ENCODE data around the gene TNNT3. TPM values are rescaled to one million over a fixed set of nuclear protein-coding genes. Genes with fewer than 3 reads are reported as not detected.

Gene TNNT3
- total RNA-seq, 1 experiment from 2014 or later = not detected

GRCh38 chr11:1887451-1888346 is 31.8 kb upstream of the TNNT3 start:
- Histone ChIP-seq H3K4me1 (replicated peaks; ENCODE audit: insufficient read depth) (no peaks in the 10 kb centered on the region), H3K4me2 (no peak overlapping the region), H4K20me1 (ENCODE audit: insufficient read depth) (no peaks in the 10 kb centered on the region), H3K36me3 (ENCODE audit: low read depth) (no peaks in the 10 kb centered on the region), H2AFZ (no peak overlapping the region), H3K27ac (no peak overlapping the region), H3K9me2 (ENCODE audit: insufficient read depth) (no peaks in the 10 kb centered on the region), H3K9me3 (ENCODE audit: insufficient read depth, low read depth) (no peaks in the 10 kb centered on the region), H3K27me3 (ENCODE audit: insufficient read depth, low read depth) (peaks cover 54% of the 10 kb centered on the region), H3K4me3 (no peak overlapping the region), H3F3A (ENCODE audit: insufficient read depth, low read depth) (no peaks in the 10 kb centered on the region), H3K79me2 (ENCODE audit: low read depth) (no peaks in the 10 kb centered on the region)
- ChIA-PET POLR2A (ENCODE audit: unreplicated experiment) (no interaction called here), CTCF (no interaction called here)
- BruUV-seq (replicated peaks) = no TSS peak
- intact Hi-C loops (cut with micrococcal nuclease; ENCODE audit: unreplicated experiment) = no loop called here
- no peak for DNase-seq
- TF ChIP-seq, protein P1, sequence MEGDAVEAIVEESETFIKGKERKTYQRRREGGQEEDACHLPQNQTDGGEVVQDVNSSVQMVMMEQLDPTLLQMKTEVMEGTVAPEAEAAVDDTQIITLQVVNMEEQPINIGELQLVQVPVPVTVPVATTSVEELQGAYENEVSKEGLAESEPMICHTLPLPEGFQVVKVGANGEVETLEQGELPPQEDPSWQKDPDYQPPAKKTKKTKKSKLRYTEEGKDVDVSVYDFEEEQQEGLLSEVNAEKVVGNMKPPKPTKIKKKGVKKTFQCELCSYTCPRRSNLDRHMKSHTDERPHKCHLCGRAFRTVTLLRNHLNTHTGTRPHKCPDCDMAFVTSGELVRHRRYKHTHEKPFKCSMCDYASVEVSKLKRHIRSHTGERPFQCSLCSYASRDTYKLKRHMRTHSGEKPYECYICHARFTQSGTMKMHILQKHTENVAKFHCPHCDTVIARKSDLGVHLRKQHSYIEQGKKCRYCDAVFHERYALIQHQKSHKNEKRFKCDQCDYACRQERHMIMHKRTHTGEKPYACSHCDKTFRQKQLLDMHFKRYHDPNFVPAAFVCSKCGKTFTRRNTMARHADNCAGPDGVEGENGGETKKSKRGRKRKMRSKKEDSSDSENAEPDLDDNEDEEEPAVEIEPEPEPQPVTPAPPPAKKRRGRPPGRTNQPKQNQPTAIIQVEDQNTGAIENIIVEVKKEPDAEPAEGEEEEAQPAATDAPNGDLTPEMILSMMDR (conservative IDR thresholded peaks at IDR 0.05) = no peak
- TF ChIP-seq EZH2 (IDR thresholded peaks at IDR 0.05; ENCODE audit: low read depth) = no peak

GRCh38 chr11:1888347-1888753 is 31.2 kb upstream of the TNNT3 start:
- BruUV-seq (replicated peaks) = no TSS peak
- ChIA-PET CTCF (no interaction called here), POLR2A (ENCODE audit: unreplicated experiment) (no interaction called here)
- no peak for DNase-seq
- Histone ChIP-seq H3K4me3 (no peak overlapping the region), H2AFZ (no peak overlapping the region), H3K9me2 (ENCODE audit: insufficient read depth) (no peaks in the 10 kb centered on the region), H3F3A (ENCODE audit: insufficient read depth, low read depth) (no peaks in the 10 kb centered on the region), H3K36me3 (ENCODE audit: low read depth) (no peaks in the 10 kb centered on the region), H3K4me1 (replicated peaks; ENCODE audit: insufficient read depth) (no peaks in the 10 kb centered on the region), H3K79me2 (ENCODE audit: low read depth) (no peaks in the 10 kb centered on the region), H3K27me3 (ENCODE audit: insufficient read depth, low read depth) (peaks cover 54% of the 10 kb centered on the region), H3K9me3 (ENCODE audit: insufficient read depth, low read depth) (no peaks in the 10 kb centered on the region), H3K4me2 (no peak overlapping the region), H4K20me1 (ENCODE audit: insufficient read depth) (no peaks in the 10 kb centered on the region), H3K27ac (no peak overlapping the region)
- TF ChIP-seq, protein P1 (conservative IDR thresholded peaks at IDR 0.05) = no peak
- no peak for TF ChIP-seq EZH2 (IDR thresholded peaks at IDR 0.05; ENCODE audit: low read depth)
- intact Hi-C loops (cut with micrococcal nuclease; ENCODE audit: unreplicated experiment) = no loop called here

DNA sequence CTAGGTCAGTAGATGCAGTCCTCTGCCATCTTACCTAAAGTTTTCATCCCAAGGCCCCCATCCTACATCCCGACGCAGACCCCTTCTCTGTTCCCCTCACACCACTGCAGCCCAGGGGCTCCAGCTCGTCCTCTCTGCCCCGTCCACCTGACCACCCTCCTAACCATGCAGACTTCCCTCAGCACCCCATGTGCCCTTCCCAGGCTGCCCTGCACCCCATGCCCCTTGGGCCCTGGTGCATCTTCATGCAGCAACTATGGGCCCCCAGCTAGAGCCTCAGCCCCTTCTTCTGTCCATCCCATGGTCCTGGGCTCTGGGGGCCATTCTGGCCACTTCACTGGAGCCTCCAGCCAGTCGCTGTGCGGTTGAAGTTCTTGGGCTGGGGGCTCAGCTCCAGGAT is 30.7 kb upstream of the TNNT3 start:
- intact Hi-C loops (cut with micrococcal nuclease; ENCODE audit: unreplicated experiment) = no loop called here
- no TSS peak for BruUV-seq (replicated peaks)
- no peaks in the 10 kb centered on the region for H3K4me1 ChIP-seq (replicated peaks; ENCODE audit: insufficient read depth)
- H3K9me2 ChIP-seq (ENCODE audit: insufficient read depth) = no peaks in the 10 kb centered on the region
- H3K9me3 ChIP-seq (ENCODE audit: insufficient read depth, low read depth) = no peaks in the 10 kb centered on the region
- H2AFZ ChIP-seq = no peak overlapping the region
- no peak for TF ChIP-seq EZH2 (IDR thresholded peaks at IDR 0.05; ENCODE audit: low read depth)
- TF ChIP-seq, protein P1 (conservative IDR thresholded peaks at IDR 0.05) = no peak
- no peaks in the 10 kb centered on the region for H3F3A ChIP-seq (ENCODE audit: insufficient read depth, low read depth)
- H3K79me2 ChIP-seq (ENCODE audit: low read depth) = no peaks in the 10 kb centered on the region
- no peak overlapping the region for H3K4me3 ChIP-seq
- no peak for DNase-seq
- peaks cover 54% of the 10 kb centered on the region for H3K27me3 ChIP-seq (ENCODE audit: insufficient read depth, low read depth)
- H4K20me1 ChIP-seq (ENCODE audit: insufficient read depth) = no peaks in the 10 kb centered on the region
- H3K36me3 ChIP-seq (ENCODE audit: low read depth) = no peaks in the 10 kb centered on the region
- no peak overlapping the region for H3K4me2 ChIP-seq
- POLR2A ChIA-PET (ENCODE audit: unreplicated experiment) = no interaction called here
- CTCF ChIA-PET = no interaction called here
- no peak overlapping the region for H3K27ac ChIP-seq
